ENCODE results near the gene ENHO. TPM values are rescaled to one million over a fixed set of nuclear protein-coding genes. Genes with fewer than 3 reads are reported as not detected.
A peak's percentile ranks its signal among the peaks of the same experiment; 100 is the strongest.

Gene ENHO
- total RNA-seq, 1 donor from 2014 or later = 4.4 TPM

GRCh38 chr9:34496149-34496712 lies 26.6 kb downstream of the ENHO start:
- no peaks in the 10 kb centered on the region for H3K4me1 ChIP-seq
- Mint-ChIP-seq H3K27ac (no peak overlapping the region), H3K9me3 (no peaks in the 10 kb centered on the region), H3K27me3 (ENCODE audit: insufficient read depth, low read depth) (peaks cover 19% of the 10 kb centered on the region), H3K36me3 (no peaks in the 10 kb centered on the region), H3K4me3 (no peak overlapping the region), H3K4me1 (peaks cover 24% of the 10 kb centered on the region)
- no peak overlapping the region for H3K9ac ChIP-seq
- no peak for DNase-seq (ENCODE audit: low spot score)
- no peaks in the 10 kb centered on the region for H3K36me3 ChIP-seq
- no peak overlapping the region for H3K4me3 ChIP-seq
- no peaks in the 10 kb centered on the region for H3K79me2 ChIP-seq (ENCODE audit: low read depth)
- no peak overlapping the region for H3K4me2 ChIP-seq
- H3K27me3 ChIP-seq = no peaks in the 10 kb centered on the region
- H4K20me1 ChIP-seq (ENCODE audit: low read depth) = peaks cover 20% of the 10 kb centered on the region
- no peak overlapping the region for H3K27ac ChIP-seq
- H3K9me3 ChIP-seq (ENCODE audit: low read depth) = no peaks in the 10 kb centered on the region
- TF ChIP-seq EZH2phosphoT487 (IDR thresholded peaks at IDR 0.05) (no peak), EZH2 (IDR thresholded peaks at IDR 0.05) (no peak), CTCF (IDR thresholded peaks at IDR 0.05) (no peak)
- H2AFZ ChIP-seq (replicated peaks) = no peak overlapping the region
- no peaks in the 10 kb centered on the region for H3F3A ChIP-seq (ENCODE audit: low read depth)

GRCh38 chr9:34493972-34494535 lies 28.7 kb downstream of the ENHO start:
- no peak overlapping the region for H3K27ac ChIP-seq
- DNase-seq (ENCODE audit: low spot score) = peak; percentile 84
- H3K79me2 ChIP-seq (ENCODE audit: low read depth) = no peaks in the 10 kb centered on the region
- no peak overlapping the region for H2AFZ ChIP-seq (replicated peaks)
- Mint-ChIP-seq H3K9me3 (no peaks in the 10 kb centered on the region), H3K27me3 (ENCODE audit: insufficient read depth, low read depth) (peaks cover 10% of the 10 kb centered on the region), H3K27ac (no peak overlapping the region), H3K4me3 (no peak overlapping the region), H3K36me3 (no peaks in the 10 kb centered on the region), H3K4me1 (peaks cover 17% of the 10 kb centered on the region)
- peaks cover 4% of the 10 kb centered on the region for H3K27me3 ChIP-seq
- H3K4me3 ChIP-seq = no peak overlapping the region
- no peak overlapping the region for H3K9ac ChIP-seq
- peaks cover 20% of the 10 kb centered on the region for H4K20me1 ChIP-seq (ENCODE audit: low read depth)
- H3F3A ChIP-seq (ENCODE audit: low read depth) = no peaks in the 10 kb centered on the region
- H3K4me1 ChIP-seq = no peaks in the 10 kb centered on the region
- no peaks in the 10 kb centered on the region for H3K36me3 ChIP-seq
- TF ChIP-seq EZH2 (IDR thresholded peaks at IDR 0.05) (no peak), CTCF (IDR thresholded peaks at IDR 0.05) (no peak), EZH2phosphoT487 (IDR thresholded peaks at IDR 0.05) (no peak)
- H3K4me2 ChIP-seq = no peak overlapping the region
- H3K9me3 ChIP-seq (ENCODE audit: low read depth) = no peaks in the 10 kb centered on the region

- no peaks in the 10 kb centered on the region for H3F3A ChIP-seq (ENCODE audit: low read depth)
- no peak overlapping the region for H3K27ac Mint-ChIP-seq
- no peaks in the 10 kb centered on the region for H3K79me2 ChIP-seq (ENCODE audit: low read depth)
- no peaks in the 10 kb centered on the region for H3K9me3 Mint-ChIP-seq
- no peak overlapping the region for H3K4me3 Mint-ChIP-seq
- H3K4me1 ChIP-seq = no peaks in the 10 kb centered on the region
- no peaks in the 10 kb centered on the region for H3K36me3 ChIP-seq
- peaks cover 5% of the 10 kb centered on the region for H3K4me1 Mint-ChIP-seq
- no peak overlapping the region for H3K4me3 ChIP-seq
- no peak overlapping the region for H2AFZ ChIP-seq (replicated peaks)
- no peaks in the 10 kb centered on the region for H3K36me3 Mint-ChIP-seq
- no peak for TF ChIP-seq CTCF (IDR thresholded peaks at IDR 0.05)
- no peak for TF ChIP-seq EZH2 (IDR thresholded peaks at IDR 0.05)
- TF ChIP-seq EZH2phosphoT487 (IDR thresholded peaks at IDR 0.05) = no peak
- no peaks in the 10 kb centered on the region for H3K9me3 ChIP-seq (ENCODE audit: low read depth)
- no peak overlapping the region for H3K4me2 ChIP-seq
- no peak overlapping the region for H3K9ac ChIP-seq
- DNase-seq (ENCODE audit: low spot score) = no peak
- H4K20me1 ChIP-seq (ENCODE audit: low read depth) = peaks cover 20% of the 10 kb centered on the region
- H3K27me3 Mint-ChIP-seq (ENCODE audit: insufficient read depth, low read depth) = peaks cover 10% of the 10 kb centered on the region
- H3K27ac ChIP-seq = no peak overlapping the region
- peaks cover 16% of the 10 kb centered on the region for H3K27me3 ChIP-seq
These were observed 30.7 kb downstream of the ENHO start for GRCh38 chr9:34492051-34492450.
